DND-41 (cell line): ENCODE data around the gene CEACAM3.

ENCODE experiments used
- ATAC-seq: fragments of 200-7000 bp; cut with Tn5 transposase; 3 replicates; pipeline ENCODE4 v1.9.1; 2021; ENCODE audit warnings: low read depth; ENCODE audit not compliant: insufficient read depth
- DNase-seq: peaks from one replicate; pipeline ENCODE4 v3.0.0-alpha.2; 2020
- H2AFZ ChIP-seq: 2 replicates; pipeline ENCODE4 v1.6.0; 2012; ENCODE audit warnings: low read depth, low read length
- H3K27ac ChIP-seq: 2 replicates; pipeline ENCODE4 v1.5.1; 2012; ENCODE audit warnings: low read length, inconsistent platforms
- H3K27me3 ChIP-seq: fragments of 200-600 bp; sonication (generic); 2 replicates; pipeline ENCODE4 v1.6.0; 2012; ENCODE audit warnings: low read length, mild to moderate bottlenecking, inconsistent platforms; ENCODE audit not compliant: insufficient read depth, poor library complexity
- H3K36me3 ChIP-seq: 2 replicates; pipeline ENCODE4 v1.5.1; 2012; ENCODE audit warnings: low read length, inconsistent platforms; ENCODE audit not compliant: insufficient read depth
- H3K4me1 ChIP-seq: 2 replicates; pipeline ENCODE4 v1.5.1; 2012; ENCODE audit warnings: mild to moderate bottlenecking, low read length; ENCODE audit not compliant: insufficient read depth
- H3K4me2 ChIP-seq: 2 replicates; pipeline ENCODE4 v1.6.0; 2012; ENCODE audit warnings: mild to moderate bottlenecking, moderate library complexity, low read length, inconsistent platforms; ENCODE audit not compliant: insufficient read depth
- H3K4me3 ChIP-seq, 2 experiments: fragments of 200-600 bp in 1 of 2; shearing (Covaris generic) in 1 of 2; 2 replicates each; pipeline ENCODE4 v1.5.1; 2012 to 2016; ENCODE audit warnings: inconsistent platforms in 2 of 2, low read length in 2 of 2, mild to moderate bottlenecking in 2 of 2, low read depth in 1 of 2, moderate library complexity in 1 of 2
- H3K79me2 ChIP-seq: 2 replicates; pipeline ENCODE4 v1.6.0; 2012; ENCODE audit warnings: low read length, inconsistent platforms; ENCODE audit not compliant: insufficient read depth
- H3K9ac ChIP-seq: 2 replicates; pipeline ENCODE4 v1.6.0; 2012; ENCODE audit warnings: low read depth, mild to moderate bottlenecking, inconsistent platforms, low read length, moderate library complexity
- H3K9me3 ChIP-seq: 2 replicates; pipeline ENCODE4 v1.5.1; 2012; ENCODE audit warnings: low read length, moderate library complexity, mild to moderate bottlenecking, inconsistent platforms; ENCODE audit not compliant: insufficient read depth, severe bottlenecking
- H4K20me1 ChIP-seq: 2 replicates; pipeline ENCODE4 v1.6.0; 2012; ENCODE audit warnings: low read length; ENCODE audit not compliant: insufficient read depth
- CTCF ChIP-seq: IDR thresholded peaks from 2 replicates; pipeline ENCODE4 v1.5.1; 2012; ENCODE audit warnings: borderline replicate concordance, low read length, moderate library complexity, mild to moderate bottlenecking; ENCODE audit not compliant: poor library complexity, severe bottlenecking; ENCODE audit errors: extremely low read depth
- EZH2 ChIP-seq: IDR thresholded peaks from 3 replicates; pipeline ENCODE4 v1.6.1; 2012; ENCODE audit warnings: borderline replicate concordance, low read depth, mild to moderate bottlenecking, moderate library complexity, low read length, inconsistent platforms; ENCODE audit not compliant: severe bottlenecking

CEACAM3 gene

GRCh38 chr19:41802770-41803169 is 6.4 kb downstream of the CEACAM3 start:
- H3K79me2 ChIP-seq = no peaks in the 10 kb centered on the region
- H4K20me1 ChIP-seq = no peaks in the 10 kb centered on the region
- DNase-seq (no peak), ATAC-seq (no peak)
- TF ChIP-seq CTCF (no peak), EZH2 (no peak)
- no peak overlapping the region for H2AFZ ChIP-seq
- no peak overlapping the region for H3K4me2 ChIP-seq
- H3K27ac ChIP-seq = no peak overlapping the region
- no peak overlapping the region for H3K9ac ChIP-seq
- no peaks in the 10 kb centered on the region for H3K36me3 ChIP-seq
- no peaks in the 10 kb centered on the region for H3K4me1 ChIP-seq
- no peak overlapping the region for H3K4me3 ChIP-seq
- H3K27me3 ChIP-seq = peaks cover 23% of the 10 kb centered on the region
- no peaks in the 10 kb centered on the region for H3K9me3 ChIP-seq

- no peaks in the 10 kb centered on the region for H4K20me1 ChIP-seq
- H3K4me1 ChIP-seq = no peaks in the 10 kb centered on the region
- H2AFZ ChIP-seq = no peak overlapping the region
- no peaks in the 10 kb centered on the region for H3K36me3 ChIP-seq
- no peaks in the 10 kb centered on the region for H3K79me2 ChIP-seq
- no peak for TF ChIP-seq EZH2
- TF ChIP-seq CTCF = no peak
- no peak for DNase-seq
- no peaks in the 10 kb centered on the region for H3K9me3 ChIP-seq
- no peak overlapping the region for H3K4me3 ChIP-seq
- ATAC-seq = no peak
- H3K27me3 ChIP-seq = peaks cover 21% of the 10 kb centered on the region
- no peak overlapping the region for H3K4me2 ChIP-seq
- H3K9ac ChIP-seq = no peak overlapping the region
- no peak overlapping the region for H3K27ac ChIP-seq
These were observed 7.9 kb downstream of the CEACAM3 start for GRCh38 chr19:41804336-41804735.

GRCh38 chr19:41807176-41807575 is 10.8 kb downstream of the CEACAM3 start:
- DNase-seq (no peak), ATAC-seq (no peak)
- Histone ChIP-seq H3K4me3 (no peak overlapping the region), H3K9me3 (no peaks in the 10 kb centered on the region), H3K27me3 (peaks cover 9% of the 10 kb centered on the region), H3K27ac (no peak overlapping the region), H4K20me1 (0 out of 2 replicates have a peak, but pooled peaks cover 6% of the 10 kb centered on the region), H3K4me1 (no peaks in the 10 kb centered on the region), H3K36me3 (no peaks in the 10 kb centered on the region), H2AFZ (no peak overlapping the region), H3K9ac (no peak overlapping the region), H3K79me2 (no peaks in the 10 kb centered on the region), H3K4me2 (no peak overlapping the region)
- TF ChIP-seq EZH2 (no peak), CTCF (no peak)
